ENCODE results near the gene BTN3A1. TPM values are rescaled to one million over a fixed set of nuclear protein-coding genes. Genes with fewer than 3 reads are reported as not detected.
"Not testable (repeated sequence)": the region's sequence is repeated elsewhere in the genome, so short reads cannot be mapped to it uniquely, and the experiment has no call there.

Gene BTN3A1
- total RNA-seq, 1 donor from 2014 or later, result 10.9 TPM

DNA sequence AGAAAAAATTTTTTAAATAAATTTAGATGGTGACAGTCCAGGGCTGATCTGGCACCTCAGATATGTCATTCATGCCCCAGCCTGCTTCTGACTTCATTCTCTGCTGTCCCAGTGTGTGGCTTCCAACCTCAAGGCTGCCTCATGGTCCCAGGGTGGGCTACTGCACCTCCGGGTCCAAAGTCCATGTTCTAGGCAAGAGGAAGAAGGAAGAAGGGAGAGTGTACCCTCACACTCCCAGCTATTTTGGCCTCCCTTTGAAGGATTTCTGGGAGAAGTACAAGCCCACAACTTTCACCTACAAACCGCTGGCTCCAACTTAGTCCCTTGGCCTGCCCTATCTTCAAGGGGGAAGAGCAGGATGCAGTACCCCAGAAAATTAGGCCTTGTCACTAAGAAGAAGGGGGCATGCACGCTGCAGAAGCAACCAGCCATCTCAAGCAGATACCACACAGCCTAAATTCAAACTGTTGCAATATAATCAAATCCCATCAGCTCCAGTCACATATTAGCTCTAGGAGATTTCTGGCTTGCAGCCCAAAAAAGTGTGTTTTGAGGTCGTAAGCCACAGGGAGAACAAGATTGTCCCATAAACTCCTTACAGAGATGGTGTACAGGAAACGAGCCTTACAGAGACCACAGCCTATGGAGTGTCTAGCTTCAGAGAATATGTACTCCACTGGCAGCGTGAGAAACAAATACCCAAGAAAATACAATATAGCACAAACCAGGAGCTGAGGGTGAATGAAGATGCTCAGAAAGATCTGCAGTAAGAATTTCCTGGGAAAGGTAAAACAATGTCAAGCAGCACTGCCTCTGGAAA is 38.0 kb upstream of the BTN3A1 start:
- Mint-ChIP-seq H3K36me3 (ENCODE audit: low read depth) (no peaks in the 10 kb centered on the region), H3K4me3 (ENCODE audit: unreplicated experiment) (no peak overlapping the region), H3K9me3 (ENCODE audit: low read depth) (no peaks in the 10 kb centered on the region), H3K4me1 (ENCODE audit: low read depth) (no peaks in the 10 kb centered on the region), H3K27me3 (ENCODE audit: low read depth) (no peaks in the 10 kb centered on the region), H3K27ac (ENCODE audit: unreplicated experiment) (no peak overlapping the region)
- TF ChIP-seq, protein P1, sequence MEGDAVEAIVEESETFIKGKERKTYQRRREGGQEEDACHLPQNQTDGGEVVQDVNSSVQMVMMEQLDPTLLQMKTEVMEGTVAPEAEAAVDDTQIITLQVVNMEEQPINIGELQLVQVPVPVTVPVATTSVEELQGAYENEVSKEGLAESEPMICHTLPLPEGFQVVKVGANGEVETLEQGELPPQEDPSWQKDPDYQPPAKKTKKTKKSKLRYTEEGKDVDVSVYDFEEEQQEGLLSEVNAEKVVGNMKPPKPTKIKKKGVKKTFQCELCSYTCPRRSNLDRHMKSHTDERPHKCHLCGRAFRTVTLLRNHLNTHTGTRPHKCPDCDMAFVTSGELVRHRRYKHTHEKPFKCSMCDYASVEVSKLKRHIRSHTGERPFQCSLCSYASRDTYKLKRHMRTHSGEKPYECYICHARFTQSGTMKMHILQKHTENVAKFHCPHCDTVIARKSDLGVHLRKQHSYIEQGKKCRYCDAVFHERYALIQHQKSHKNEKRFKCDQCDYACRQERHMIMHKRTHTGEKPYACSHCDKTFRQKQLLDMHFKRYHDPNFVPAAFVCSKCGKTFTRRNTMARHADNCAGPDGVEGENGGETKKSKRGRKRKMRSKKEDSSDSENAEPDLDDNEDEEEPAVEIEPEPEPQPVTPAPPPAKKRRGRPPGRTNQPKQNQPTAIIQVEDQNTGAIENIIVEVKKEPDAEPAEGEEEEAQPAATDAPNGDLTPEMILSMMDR (IDR thresholded peaks at IDR 0.05), result no peak
- DNase-seq (ENCODE audit: low spot score), result no peak

DNA sequence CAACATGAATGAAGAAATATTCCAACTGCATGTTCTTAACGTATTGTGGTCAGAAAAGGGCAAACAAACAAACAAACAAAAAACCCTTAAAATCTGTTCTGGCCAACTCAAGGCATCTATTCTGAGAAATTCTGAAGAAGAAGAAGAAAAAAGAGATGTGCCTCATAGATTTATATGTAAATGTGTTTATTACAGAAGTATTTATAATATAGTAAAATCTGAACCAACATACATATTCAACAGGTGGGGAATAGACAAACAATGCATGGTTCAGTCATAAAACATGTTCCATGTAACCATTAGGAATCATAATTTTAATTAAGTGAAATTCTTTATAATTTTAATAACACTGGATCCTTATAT is 36.5 kb upstream of the BTN3A1 start:
- TF ChIP-seq, protein P1 (IDR thresholded peaks at IDR 0.05), result no peak
- no peak for DNase-seq (ENCODE audit: low spot score)
- Mint-ChIP-seq H3K4me1 (ENCODE audit: low read depth) (no peaks in the 10 kb centered on the region), H3K9me3 (ENCODE audit: low read depth) (no peaks in the 10 kb centered on the region), H3K4me3 (ENCODE audit: unreplicated experiment) (no peak overlapping the region), H3K27me3 (ENCODE audit: low read depth) (no peaks in the 10 kb centered on the region), H3K27ac (ENCODE audit: unreplicated experiment) (no peak overlapping the region), H3K36me3 (ENCODE audit: low read depth) (peaks cover 3% of the 10 kb centered on the region)

DNA sequence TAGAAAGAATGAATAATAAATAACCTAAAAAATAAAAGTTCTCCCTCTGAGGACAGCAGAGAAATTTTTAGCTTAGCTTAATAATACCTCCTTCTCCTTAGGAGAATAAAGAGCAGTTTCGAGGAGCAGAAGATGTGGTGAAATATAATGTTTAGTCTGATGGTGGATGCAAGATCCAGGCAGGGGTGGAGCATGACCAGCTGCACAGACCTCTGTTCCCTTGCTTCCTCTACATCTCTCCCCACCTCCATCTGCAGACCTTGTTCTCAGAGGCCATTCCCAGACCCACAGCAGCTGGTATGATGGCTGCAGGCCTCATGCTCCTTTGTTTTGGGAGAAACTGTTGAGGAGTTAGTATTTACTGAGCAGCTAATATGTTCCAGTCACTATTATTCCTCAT is 35.6 kb upstream of the BTN3A1 start:
- TF ChIP-seq, protein P1 (IDR thresholded peaks at IDR 0.05), result no peak
- Mint-ChIP-seq H3K4me3 (ENCODE audit: unreplicated experiment) (no peak overlapping the region), H3K36me3 (ENCODE audit: low read depth) (peaks cover 3% of the 10 kb centered on the region), H3K27me3 (ENCODE audit: low read depth) (no peaks in the 10 kb centered on the region), H3K4me1 (ENCODE audit: low read depth) (no peaks in the 10 kb centered on the region), H3K9me3 (ENCODE audit: low read depth) (no peaks in the 10 kb centered on the region), H3K27ac (ENCODE audit: unreplicated experiment) (no peak overlapping the region)
- no peak for DNase-seq (ENCODE audit: low spot score)

DNA sequence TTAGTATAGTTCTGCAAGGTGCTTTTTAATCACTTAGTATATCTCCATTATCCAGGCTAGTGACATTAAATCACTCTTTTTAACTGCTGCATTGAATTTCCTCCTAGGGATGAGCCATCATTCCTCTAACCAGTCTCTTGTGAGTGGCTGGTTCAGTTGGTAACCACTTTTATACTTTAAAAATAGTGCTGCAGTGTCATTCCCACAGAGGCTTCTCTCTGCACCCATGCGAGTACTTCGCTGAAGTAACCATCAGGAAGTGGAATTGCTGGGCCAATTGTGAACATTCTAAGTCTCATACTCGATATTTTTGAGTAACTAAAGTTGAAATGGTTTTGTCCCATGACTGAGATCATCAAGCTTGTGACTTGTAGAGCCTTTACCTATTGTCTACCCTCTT is 35.0 kb upstream of the BTN3A1 start:
- Mint-ChIP-seq H3K27me3 (ENCODE audit: low read depth) (no peaks in the 10 kb centered on the region), H3K4me1 (ENCODE audit: low read depth) (peaks cover 3% of the 10 kb centered on the region), H3K27ac (ENCODE audit: unreplicated experiment) (no peak overlapping the region), H3K36me3 (ENCODE audit: low read depth) (peaks cover 3% of the 10 kb centered on the region), H3K9me3 (ENCODE audit: low read depth) (no peaks in the 10 kb centered on the region), H3K4me3 (ENCODE audit: unreplicated experiment) (no peak overlapping the region)
- TF ChIP-seq, protein P1 (IDR thresholded peaks at IDR 0.05), result no peak
- no peak for DNase-seq (ENCODE audit: low spot score)

DNA sequence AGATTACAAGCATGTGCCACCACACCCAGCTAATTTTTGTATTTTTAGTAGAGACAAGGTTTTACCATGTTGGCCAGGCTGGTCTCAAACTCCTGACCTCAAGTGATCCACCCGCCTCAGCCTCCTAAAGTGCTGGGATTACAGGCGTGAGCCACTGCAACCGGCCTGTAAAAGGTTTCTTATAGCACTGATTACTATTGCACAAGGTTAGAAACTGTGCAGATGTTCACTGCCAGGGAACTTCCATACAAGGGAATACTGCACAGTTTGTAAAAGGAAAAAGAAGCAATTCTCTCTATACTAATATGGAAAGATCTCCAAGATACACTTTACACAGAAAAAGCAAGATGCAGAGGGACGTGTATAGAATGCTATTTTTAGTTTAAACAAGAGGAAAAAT is 30.3 kb upstream of the BTN3A1 start:
- H3K4me1 Mint-ChIP-seq (ENCODE audit: low read depth); DNase-seq (ENCODE audit: low spot score); H3K27ac Mint-ChIP-seq (ENCODE audit: unreplicated experiment); H3K4me3 Mint-ChIP-seq (ENCODE audit: unreplicated experiment); H3K9me3 Mint-ChIP-seq (ENCODE audit: low read depth); H3K27me3 Mint-ChIP-seq (ENCODE audit: low read depth): not testable (repeated sequence)
- peaks cover 14% of the 10 kb centered on the region for H3K36me3 Mint-ChIP-seq (ENCODE audit: low read depth)

Data from chondrocyte (in vitro differentiated cells).